Mesenchymal stem cell (in vitro differentiated cells and primary cell): ENCODE data around the gene ABCA1.

Experiments
- DNase-seq: peaks from one replicate; pipeline ENCODE4 v3.0.0-alpha.2; 2013
- H2AFZ ChIP-seq: one replicate; pipeline ENCODE4 v1.6.1; 2013; ENCODE audit warnings: low read depth, mild to moderate bottlenecking, control low read depth, inconsistent platforms, low read length, moderate library complexity
- H2AK5ac ChIP-seq: 2 replicates; pipeline ENCODE4 v1.6.1; 2013; ENCODE audit warnings: low read length, moderate library complexity, mild to moderate bottlenecking, inconsistent platforms; ENCODE audit not compliant: severe bottlenecking
- H2BK120ac ChIP-seq: one replicate; pipeline ENCODE4 v1.6.1; 2013; ENCODE audit warnings: low read depth, mild to moderate bottlenecking, inconsistent platforms, low read length, moderate library complexity
- H2BK12ac ChIP-seq, 2 experiments: one replicate each; pipeline ENCODE4 v1.6.1; 2013; ENCODE audit warnings: inconsistent platforms in 2 of 2, low read length in 2 of 2, mild to moderate bottlenecking in 2 of 2, moderate library complexity in 2 of 2, control low read depth in 1 of 2
- H2BK15ac ChIP-seq: one replicate; pipeline ENCODE4 v1.6.1; 2013; ENCODE audit warnings: mild to moderate bottlenecking, low read depth, inconsistent platforms; ENCODE audit not compliant: poor library complexity, severe bottlenecking
- H2BK5ac ChIP-seq: 2 replicates; pipeline ENCODE4 v1.6.1; 2013; ENCODE audit warnings: low read depth, mild to moderate bottlenecking, low read length, control low read depth, inconsistent platforms; ENCODE audit not compliant: poor library complexity, severe bottlenecking
- H3K14ac ChIP-seq, 2 experiments: one replicate each; pipeline ENCODE4 v1.6.1; 2013; ENCODE audit warnings: inconsistent platforms in 2 of 2, low read length in 2 of 2, control low read depth in 1 of 2, mild to moderate bottlenecking in 1 of 2, moderate library complexity in 1 of 2
- H3K18ac ChIP-seq, 2 experiments: one replicate each; pipeline ENCODE4 v1.6.1; 2013; ENCODE audit warnings: inconsistent platforms in 2 of 2, low read length in 2 of 2, control low read depth in 1 of 2, low read depth in 1 of 2, mild to moderate bottlenecking in 1 of 2
- H3K23ac ChIP-seq, 2 experiments: one replicate each; pipeline ENCODE4 v1.6.1; 2013; ENCODE audit warnings: inconsistent platforms in 2 of 2, low read length in 2 of 2, mild to moderate bottlenecking in 2 of 2, moderate library complexity in 2 of 2, control low read depth in 1 of 2
- H3K27ac ChIP-seq: 2 replicates; pipeline ENCODE4 v1.5.1; 2013; ENCODE audit warnings: mild to moderate bottlenecking, moderate library complexity, low read length, control low read depth, inconsistent platforms; ENCODE audit not compliant: poor library complexity, severe bottlenecking
- H3K27me3 ChIP-seq, 2 experiments: 2 replicates each; pipeline versions ENCODE4 v1.6.1 to v1.7.0; 2013; ENCODE audit warnings: low read length in 2 of 2, mild to moderate bottlenecking in 2 of 2, moderate library complexity in 2 of 2, control low read depth in 1 of 2, inconsistent platforms in 1 of 2; ENCODE audit not compliant: control insufficient read depth in 1 of 2, insufficient read depth in 1 of 2
- H3K36me3 ChIP-seq, 2 experiments: 2 replicates each; pipeline versions ENCODE4 v1.6.1 to v1.7.0; 2013; ENCODE audit warnings: low read length in 2 of 2, control low read depth in 1 of 2, inconsistent platforms in 1 of 2, low read depth in 1 of 2, mild to moderate bottlenecking in 1 of 2; ENCODE audit not compliant: insufficient read depth in 2 of 2, control insufficient read depth in 1 of 2
- H3K4ac ChIP-seq, 2 experiments: one replicate each; pipeline ENCODE4 v1.6.1; 2013; ENCODE audit warnings: inconsistent platforms in 2 of 2, low read length in 2 of 2, mild to moderate bottlenecking in 2 of 2, moderate library complexity in 2 of 2, control low read depth in 1 of 2, low read depth in 1 of 2
- H3K4me1 ChIP-seq: 2 replicates; pipeline ENCODE4 v1.6.1; 2013; ENCODE audit warnings: low read depth, low read length, control low read depth; ENCODE audit not compliant: control insufficient read depth, insufficient read depth
- H3K4me2 ChIP-seq: 2 replicates; pipeline ENCODE4 v1.6.1; 2013; ENCODE audit warnings: low read length, mild to moderate bottlenecking, inconsistent platforms; ENCODE audit not compliant: poor library complexity, severe bottlenecking
- H3K4me3 ChIP-seq, 2 experiments: 2 replicates each; pipeline versions ENCODE4 v1.5.1 to v1.7.0; 2013; ENCODE audit warnings: low read length in 2 of 2, mild to moderate bottlenecking in 2 of 2, control low read depth in 1 of 2, low read depth in 1 of 2; ENCODE audit not compliant: insufficient read depth in 1 of 2
- H3K79me1 ChIP-seq: replicated peaks from 2 replicates; pipeline ENCODE4 v1.6.1; 2013; ENCODE audit warnings: mild to moderate bottlenecking, control low read depth, low read length, inconsistent platforms; ENCODE audit not compliant: poor library complexity, severe bottlenecking
- H3K9ac ChIP-seq: 2 replicates; pipeline ENCODE4 v1.7.0; 2013; ENCODE audit warnings: mild to moderate bottlenecking, low read length, moderate library complexity
- H3K9me3 ChIP-seq: 2 replicates; pipeline ENCODE4 v1.7.0; 2013; ENCODE audit warnings: mild to moderate bottlenecking, low read length; ENCODE audit not compliant: control insufficient read depth
- H4K8ac ChIP-seq: one replicate; pipeline ENCODE4 v1.6.1; 2013; ENCODE audit warnings: inconsistent platforms, mild to moderate bottlenecking, low read length, moderate library complexity
- H4K91ac ChIP-seq: one replicate; pipeline ENCODE4 v1.6.1; 2013; ENCODE audit warnings: mild to moderate bottlenecking, low read length, inconsistent platforms
- WGBS: methylation state at CpG from one replicate; pipeline ENCODE4 v1.1.7; 2013; ENCODE audit warnings: mixed read lengths; 5-methylcytosine and 5-hydroxymethylcytosine counted together

The ABCA1 gene

DNA sequence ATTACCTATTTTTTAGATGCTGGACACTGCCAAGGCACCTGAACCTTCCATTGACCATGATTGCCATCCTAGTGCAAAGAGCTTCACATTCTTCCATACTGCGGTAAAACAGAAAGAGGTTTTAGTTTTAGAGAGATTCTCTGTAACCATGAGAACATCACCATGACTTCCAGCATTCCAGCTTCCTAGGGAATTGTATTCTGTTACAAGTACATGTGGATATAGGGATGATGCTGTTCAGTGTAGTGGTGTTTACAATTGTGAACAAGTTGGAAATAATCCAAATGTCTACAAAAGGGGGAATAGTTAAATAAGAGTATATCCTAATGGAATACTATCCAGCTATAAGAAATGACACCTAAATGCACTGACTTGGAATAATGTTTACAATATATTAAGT, 141.7 kb downstream of the ABCA1 start:
- Histone ChIP-seq H3K4me1 (no peaks in the 10 kb centered on the region), H3K18ac (no peak overlapping the region), H3K9me3 (no peaks in the 10 kb centered on the region), H3K36me3 (peaks cover 30 to 95% of the 10 kb centered on the region in 2 experiments), H4K91ac (no peak overlapping the region), H3K9ac (no peak overlapping the region), H2AFZ (no peak overlapping the region), H2BK15ac (no peak overlapping the region), H2BK120ac (no peak overlapping the region), H4K8ac (no peak overlapping the region), H3K79me1 (no peaks in the 10 kb centered on the region), H2BK12ac (no peak overlapping the region), H3K4me2 (no peak overlapping the region), H3K27ac (no peak overlapping the region), H3K14ac (no peak overlapping the region), H3K27me3 (no peaks in the 10 kb centered on the region), H2BK5ac (no peak overlapping the region), H3K4ac (no peak overlapping the region), H3K23ac (no peak overlapping the region), H2AK5ac (no peak overlapping the region), H3K4me3 (no peak overlapping the region)
- no CpG with 5 or more reads among the region's 1 CpG for WGBS
- no peak for DNase-seq

DNA sequence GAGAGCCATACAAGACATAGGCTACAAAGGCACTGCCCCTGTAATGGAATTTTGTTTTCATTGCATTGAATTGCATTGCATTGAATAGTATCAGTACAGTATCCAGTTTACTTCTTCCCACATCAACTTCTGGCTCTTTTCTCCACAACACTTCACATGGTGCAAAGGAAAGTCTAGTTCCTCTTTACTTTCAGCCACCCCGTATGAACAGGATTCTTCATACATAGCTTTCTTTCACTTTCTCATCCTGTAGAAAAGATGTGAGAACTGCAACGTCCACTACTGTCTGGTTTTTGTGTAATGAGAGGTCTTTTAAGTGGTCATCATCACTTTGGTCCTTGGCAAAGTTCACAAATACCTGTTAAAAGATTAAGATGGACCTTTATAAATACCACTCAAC, 143.9 kb downstream of the ABCA1 start:
- H3K4ac ChIP-seq = no peak overlapping the region
- no peak overlapping the region for H2AFZ ChIP-seq
- no peak overlapping the region for H2BK120ac ChIP-seq
- no peak overlapping the region for H3K9ac ChIP-seq
- H3K4me2 ChIP-seq = no peak overlapping the region
- no peaks in the 10 kb centered on the region for H3K79me1 ChIP-seq
- no peak overlapping the region for H2BK5ac ChIP-seq
- H3K27ac ChIP-seq = no peak overlapping the region
- H3K18ac ChIP-seq = no peak overlapping the region
- no peak overlapping the region for H4K8ac ChIP-seq
- H2AK5ac ChIP-seq = no peak overlapping the region
- no peak overlapping the region for H2BK15ac ChIP-seq
- no peaks in the 10 kb centered on the region for H3K4me1 ChIP-seq
- H3K27me3 ChIP-seq = no peaks in the 10 kb centered on the region
- peaks cover 28 to 84% of the 10 kb centered on the region in 2 experiments for H3K36me3 ChIP-seq
- no peak for DNase-seq
- no peak overlapping the region for H3K4me3 ChIP-seq
- no peak overlapping the region for H4K91ac ChIP-seq
- H3K14ac ChIP-seq = no peak overlapping the region
- H3K9me3 ChIP-seq = no peaks in the 10 kb centered on the region
- no CpG with 5 or more reads among the region's 2 CpGs for WGBS
- H2BK12ac ChIP-seq = no peak overlapping the region
- no peak overlapping the region for H3K23ac ChIP-seq

DNA sequence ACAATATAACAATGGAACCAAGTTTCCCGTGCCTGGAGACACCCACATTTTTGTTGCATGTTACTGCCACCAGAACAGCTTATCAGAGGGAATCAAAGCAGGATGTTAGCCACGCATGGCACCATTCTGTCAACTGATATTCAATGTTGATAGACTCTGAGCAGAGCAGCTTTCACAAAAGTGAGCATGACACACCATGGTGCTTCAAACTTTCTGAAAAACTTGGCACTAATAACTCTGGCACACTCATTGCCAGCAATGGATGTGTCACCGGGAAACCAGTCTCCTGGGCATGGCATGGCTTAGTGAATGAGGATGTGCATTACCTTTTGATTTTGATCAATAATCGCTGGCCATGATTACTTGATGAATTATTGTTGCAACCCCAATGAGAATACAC, 144.4 kb downstream of the ABCA1 start:
- Histone ChIP-seq H4K91ac (no peak overlapping the region), H3K4me3 (no peak overlapping the region), H3K27me3 (no peaks in the 10 kb centered on the region), H3K79me1 (no peaks in the 10 kb centered on the region), H3K14ac (no peak overlapping the region), H3K4me1 (no peaks in the 10 kb centered on the region), H3K4me2 (no peak overlapping the region), H4K8ac (no peak overlapping the region), H2BK15ac (no peak overlapping the region), H3K9me3 (no peaks in the 10 kb centered on the region), H2BK120ac (no peak overlapping the region), H3K27ac (no peak overlapping the region), H3K4ac (no peak overlapping the region), H3K36me3 (peaks cover 23 to 81% of the 10 kb centered on the region in 2 experiments), H3K18ac (no peak overlapping the region), H2AK5ac (no peak overlapping the region), H2BK5ac (no peak overlapping the region), H2BK12ac (no peak overlapping the region), H3K23ac (no peak overlapping the region), H3K9ac (no peak overlapping the region), H2AFZ (no peak overlapping the region)
- WGBS = 93% methylated on average over 3 of the region's 4 CpGs
- no peak for DNase-seq

DNA sequence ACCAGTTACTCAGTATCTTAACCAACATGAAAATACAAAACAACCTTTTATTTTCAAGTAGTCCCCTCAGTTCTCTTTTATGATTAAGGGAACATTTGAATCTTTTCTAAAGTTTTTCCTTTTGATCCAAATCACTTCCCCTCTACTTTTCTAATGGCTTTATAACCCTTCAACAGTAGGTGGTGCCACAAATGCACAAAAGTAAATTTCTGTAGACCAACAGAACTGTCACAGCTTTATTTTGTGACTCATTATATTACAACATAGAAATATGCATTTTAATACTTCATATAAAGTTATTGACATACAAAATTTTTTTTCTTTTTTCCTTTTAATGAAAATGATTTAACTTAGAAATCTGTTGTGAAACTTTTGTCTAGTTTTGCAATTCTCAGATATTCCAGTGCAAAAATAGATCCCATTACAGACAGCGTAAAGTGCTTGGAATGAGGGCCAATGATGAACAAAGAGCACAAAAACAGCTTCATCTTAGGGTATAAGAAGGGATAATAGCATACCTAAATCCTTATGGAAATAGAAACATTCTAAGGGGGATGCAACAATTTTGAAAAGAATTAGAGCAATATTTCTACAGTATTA, 147.1 kb downstream of the ABCA1 start:
- H3K9ac ChIP-seq = peak overlapping the region; percentile 20
- H3K79me1 ChIP-seq = no peaks in the 10 kb centered on the region
- WGBS = 100% methylated on average over 1 of the region's 1 CpG

More for the DNA sequence above, 147.1 kb downstream of the ABCA1 start:
- Histone ChIP-seq H2AFZ (no peak overlapping the region), H3K14ac (no peak overlapping the region), H3K9me3 (no peaks in the 10 kb centered on the region), H3K27ac (no peak overlapping the region), H2BK5ac (no peak overlapping the region), H2BK12ac (no peak overlapping the region), H3K27me3 (no peaks in the 10 kb centered on the region), H2BK120ac (no peak overlapping the region), H2BK15ac (no peak overlapping the region), H3K36me3 (peaks cover 11 to 54% of the 10 kb centered on the region in 2 experiments), H3K23ac (no peak overlapping the region), H3K4ac (no peak overlapping the region), H4K91ac (no peak overlapping the region), H2AK5ac (no peak overlapping the region), H3K4me1 (no peaks in the 10 kb centered on the region), H4K8ac (no peak overlapping the region), H3K4me3 (no peak overlapping the region), H3K18ac (no peak overlapping the region), H3K4me2 (no peak overlapping the region)
- DNase-seq = peak; percentile 29
